HG03025 (cell line): ENCODE measurements around the gene RCAN1.
"Not testable (repeated sequence)": the region's sequence is repeated elsewhere in the genome, so short reads cannot be mapped to it uniquely, and the experiment has no call there.

ENCODE experiments used
- ATAC-seq: cut with Tn5 transposase; IDR thresholded peaks from one replicate; pipeline ENCODE4 v1.9.1; 2021; ENCODE audit warnings: mild to moderate bottlenecking, moderate library complexity; ENCODE audit not compliant: unreplicated experiment, low FRiP score

Gene RCAN1

GRCh38 chr21:34623516-34623915 is 8.6 kb upstream of the RCAN1 start:
- no peak for ATAC-seq

DNA sequence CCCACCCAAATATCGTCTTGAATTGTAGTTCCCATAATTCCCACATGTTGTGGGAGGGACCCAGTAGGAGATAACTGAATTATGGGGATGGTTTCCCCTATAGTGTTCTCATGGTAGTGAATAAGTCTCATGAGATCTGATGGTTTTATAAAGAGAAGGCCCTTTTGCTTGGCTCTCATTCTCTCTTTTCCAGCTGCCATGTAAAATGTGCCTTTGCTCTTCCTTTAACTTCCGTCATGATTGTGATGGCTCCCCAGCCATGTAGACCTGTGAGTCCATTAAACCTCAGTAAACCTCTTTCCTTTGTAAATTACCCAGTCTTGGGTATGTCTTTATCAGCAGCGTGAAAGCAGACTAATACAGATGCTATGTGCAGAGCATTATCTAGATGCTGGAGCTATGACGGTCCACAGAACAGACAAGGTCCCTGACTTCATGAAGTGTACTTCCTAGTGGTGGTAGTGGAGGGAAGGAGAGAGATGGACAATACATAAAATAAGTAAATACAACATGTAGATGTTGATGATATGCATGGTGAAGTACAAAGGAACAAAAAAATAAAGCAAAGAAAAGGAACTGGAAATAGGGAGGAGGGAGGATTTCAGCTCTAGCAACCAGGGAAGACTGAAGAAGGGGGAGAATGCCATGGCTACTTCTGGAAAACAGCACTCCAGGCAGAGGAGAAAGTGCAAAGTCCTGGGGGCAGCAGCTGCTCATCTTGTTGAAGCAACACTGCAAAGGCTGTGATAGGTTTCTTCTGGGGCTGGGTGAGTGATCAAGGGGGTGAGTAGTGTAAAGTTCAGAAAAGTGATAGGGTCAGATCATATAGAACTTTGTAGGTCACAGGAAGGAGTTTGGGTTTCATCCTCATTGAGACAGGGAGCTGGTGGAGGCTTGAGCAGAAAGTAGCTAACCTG is 6.8 kb upstream of the RCAN1 start:
- no peak for ATAC-seq

- no peak for ATAC-seq
These were observed 5.1 kb upstream of the RCAN1 start for GRCh38 chr21:34619841-34620665.

DNA sequence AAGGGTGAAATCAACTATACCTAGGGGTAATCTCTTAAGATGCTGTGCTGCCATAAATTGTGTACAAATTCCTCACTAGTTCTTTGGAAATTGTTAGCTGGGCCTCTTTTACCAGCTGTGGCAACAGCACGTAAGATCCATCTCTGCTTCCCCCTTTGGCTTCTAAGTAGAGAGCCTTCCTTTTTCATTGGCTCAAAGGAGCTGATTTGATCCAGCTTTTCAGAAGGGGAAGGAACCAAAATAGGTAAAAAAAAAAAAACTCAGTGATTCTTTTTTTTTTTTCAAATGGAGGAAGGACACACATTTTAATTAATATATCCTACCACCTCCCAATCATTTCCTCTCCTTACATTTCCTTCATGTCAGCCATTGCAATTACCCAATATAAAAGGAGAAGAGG is 4.0 kb upstream of the RCAN1 start:
- no peak for ATAC-seq

- ATAC-seq, result no peak
These were observed 2.9 kb upstream of the RCAN1 start for GRCh38 chr21:34617753-34618339.

- ATAC-seq, result peak; percentile 7
These were observed 538 bp upstream of the RCAN1 start for GRCh38 chr21:34615487-34615814.

GRCh38 chr21:34613679-34614627 is 960 bp downstream of the RCAN1 start:
- ATAC-seq, result no peak

GRCh38 chr21:34612557-34612956 is 2.4 kb downstream of the RCAN1 start:
- no peak for ATAC-seq

GRCh38 chr21:34612056-34612455 is 2.9 kb downstream of the RCAN1 start:
- ATAC-seq, result no peak

DNA sequence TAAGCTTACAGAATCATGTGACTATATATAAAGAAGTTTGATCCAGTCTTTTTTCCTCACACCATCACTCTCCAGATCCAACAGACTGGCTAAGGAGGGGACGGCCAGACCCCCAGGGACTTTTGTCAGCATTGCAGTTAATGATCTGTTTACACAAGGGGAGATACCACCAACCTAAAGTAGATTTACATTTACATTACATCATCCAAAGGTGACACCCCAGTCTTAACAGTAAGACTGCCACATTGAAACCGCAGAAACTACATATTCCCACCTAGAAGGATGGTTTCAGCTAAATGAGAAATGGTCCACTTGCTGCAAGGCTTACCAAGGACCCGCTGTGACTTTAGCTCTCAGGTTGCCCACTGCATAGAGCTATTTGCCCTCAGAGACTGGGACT is 3.4 kb downstream of the RCAN1 start:
- ATAC-seq, result no peak

- no peak for ATAC-seq
These were observed 4.9 kb downstream of the RCAN1 start for GRCh38 chr21:34609933-34610549.

DNA sequence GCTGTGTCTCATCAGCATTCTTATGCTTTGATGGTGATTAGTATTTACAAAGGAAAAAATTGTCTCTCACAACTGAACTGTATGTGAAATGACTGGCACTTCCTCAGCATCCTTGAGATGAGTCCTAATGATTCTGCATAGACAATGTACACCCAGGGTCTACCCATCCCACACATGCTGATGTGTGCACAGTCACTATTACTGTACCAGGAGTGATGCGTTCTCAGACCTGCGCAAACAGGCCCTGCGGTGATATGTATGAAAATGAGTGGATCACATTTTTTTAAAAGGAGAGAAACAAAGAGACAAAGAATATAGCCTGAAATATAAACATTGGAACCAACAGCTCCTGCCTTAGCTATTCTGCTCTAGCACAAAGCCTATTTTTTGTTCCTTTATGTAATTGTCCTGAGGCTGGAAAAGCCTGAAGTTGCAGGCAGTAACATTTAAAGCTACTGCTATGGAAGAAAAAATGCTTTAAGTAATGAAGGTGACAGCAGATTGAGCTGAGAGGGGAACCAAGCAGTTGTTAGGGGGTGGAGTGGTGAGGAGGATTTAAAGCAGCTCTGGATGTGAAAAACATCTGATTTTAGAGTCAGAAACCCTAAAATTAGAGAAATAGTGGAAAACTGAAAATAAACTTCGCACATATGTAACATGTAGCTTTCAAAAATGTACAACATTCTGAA is 5.5 kb downstream of the RCAN1 start:
- no peak for ATAC-seq

- not testable (repeated sequence) for ATAC-seq
These were observed 7.5 kb downstream of the RCAN1 start for GRCh38 chr21:34607376-34607775.

DNA sequence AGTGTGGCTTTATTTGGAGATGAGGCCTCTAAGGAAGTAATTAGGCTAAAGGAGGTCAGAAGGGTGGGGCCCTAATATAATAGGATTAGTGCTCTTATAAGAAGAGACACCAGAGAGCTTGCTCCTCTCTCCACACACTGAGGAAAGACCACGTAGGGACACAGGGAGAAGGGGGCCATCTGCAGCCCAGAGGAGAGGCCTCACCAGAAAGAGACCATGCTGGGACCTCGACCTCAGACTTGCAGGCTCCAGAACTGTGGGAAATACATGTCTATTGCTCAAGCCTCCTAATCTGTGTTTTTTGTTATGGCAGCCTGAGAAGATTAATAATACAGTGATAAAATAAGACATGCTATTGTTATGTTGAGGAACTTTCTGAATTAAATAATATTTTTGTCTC is 8.3 kb downstream of the RCAN1 start:
- no peak for ATAC-seq

DNA sequence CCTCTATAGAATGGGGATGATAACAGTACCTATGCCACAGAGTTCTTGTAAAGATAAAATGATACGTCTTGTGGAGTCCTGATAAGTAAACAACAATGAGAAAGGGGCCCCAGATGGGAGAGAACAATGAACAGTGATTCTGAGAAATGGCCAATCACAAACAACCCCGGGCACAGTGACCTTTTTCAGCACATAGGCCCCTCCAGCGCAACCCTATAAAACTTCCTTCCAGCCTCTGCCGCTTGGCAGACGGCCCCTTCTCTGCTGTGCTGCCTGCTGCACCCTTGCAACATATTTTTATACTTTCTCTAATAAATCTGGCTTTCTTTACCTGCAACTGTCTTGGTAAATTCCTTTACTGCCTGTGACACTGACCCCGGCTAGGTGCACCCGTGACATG is 8.9 kb downstream of the RCAN1 start:
- ATAC-seq, result no peak

DNA sequence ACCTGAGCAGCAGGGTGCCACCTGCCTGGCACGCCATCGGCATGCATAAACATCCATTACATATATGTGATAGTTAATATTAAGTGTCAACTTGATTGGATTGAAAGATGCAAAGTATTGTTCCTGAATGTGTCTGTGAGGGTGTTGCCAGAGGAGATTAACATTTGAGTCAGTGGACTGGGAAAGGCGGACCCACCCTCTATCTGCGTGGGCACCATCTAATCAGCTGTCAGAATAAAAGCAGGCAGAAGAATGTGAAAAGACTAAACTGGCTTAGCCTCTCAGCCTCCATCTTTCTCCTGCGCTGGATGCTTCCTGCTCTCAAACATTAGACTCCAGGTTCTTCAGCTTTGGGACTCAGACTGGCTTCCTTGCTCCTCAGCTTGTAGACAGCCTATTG is 10.0 kb downstream of the RCAN1 start:
- not testable (repeated sequence) for ATAC-seq

GRCh38 chr21:34604556-34604955 is 10.4 kb downstream of the RCAN1 start:
- no peak for ATAC-seq

DNA sequence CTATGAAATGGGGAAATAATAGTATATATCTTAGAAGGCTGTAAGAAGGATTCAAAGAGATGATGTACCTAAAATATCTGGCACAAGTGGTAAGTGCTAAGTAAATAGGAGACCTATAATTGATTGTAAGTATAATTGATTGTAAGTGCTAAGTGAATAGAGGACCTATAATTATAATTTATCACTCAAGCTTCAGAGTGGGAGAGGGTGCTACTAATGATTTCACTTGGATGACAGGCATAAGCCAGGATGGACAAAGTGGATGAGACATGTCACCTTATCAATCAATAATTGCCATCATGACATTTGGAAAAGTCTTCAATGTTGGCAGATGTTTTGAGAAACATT is 11.2 kb downstream of the RCAN1 start:
- no peak for ATAC-seq

DNA sequence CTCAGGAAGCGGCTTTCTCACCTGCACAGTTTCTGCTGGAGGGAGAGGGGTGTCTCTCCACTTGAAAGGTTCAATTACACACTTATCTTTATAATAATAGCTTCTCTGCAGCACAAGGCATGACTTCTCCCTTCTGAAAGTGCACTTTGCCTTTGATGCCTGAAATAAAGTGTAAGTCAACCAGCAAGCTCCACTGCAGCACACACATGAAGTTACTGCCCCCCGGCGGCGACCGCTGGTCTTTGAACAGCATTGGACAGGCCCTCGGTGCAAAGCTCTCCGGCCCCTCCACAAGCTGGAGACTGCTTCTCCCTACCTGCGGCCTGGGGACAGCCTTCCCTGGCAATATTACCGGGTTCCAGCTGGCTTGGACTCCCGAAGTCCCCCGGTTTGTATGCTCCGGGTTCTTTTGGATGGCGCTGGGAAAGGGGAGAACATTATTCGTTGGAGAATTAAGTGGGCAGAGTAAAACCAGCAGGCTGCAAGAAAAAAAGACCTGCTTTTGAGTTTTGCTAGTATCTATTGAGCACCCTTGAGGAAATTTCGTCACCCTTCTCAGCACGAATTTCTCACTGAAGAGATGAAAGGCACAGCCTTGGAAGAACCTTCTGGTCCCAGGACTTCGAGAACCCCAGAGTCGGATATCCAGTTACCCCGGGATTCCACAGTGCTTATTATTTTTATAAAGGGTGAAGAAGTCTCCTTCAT is 11.8 kb downstream of the RCAN1 start:
- ATAC-seq, result no peak
